ENCODE results near the gene NRBP1. TPM values are rescaled to one million over a fixed set of nuclear protein-coding genes. Genes with fewer than 3 reads are reported as not detected.
A peak's percentile ranks its signal among the peaks of the same experiment; 100 is the strongest.

Gene NRBP1
- 10 to 100 TPM; 66.6 to 89.6 (median 81.5) TPM for total RNA-seq

DNA sequence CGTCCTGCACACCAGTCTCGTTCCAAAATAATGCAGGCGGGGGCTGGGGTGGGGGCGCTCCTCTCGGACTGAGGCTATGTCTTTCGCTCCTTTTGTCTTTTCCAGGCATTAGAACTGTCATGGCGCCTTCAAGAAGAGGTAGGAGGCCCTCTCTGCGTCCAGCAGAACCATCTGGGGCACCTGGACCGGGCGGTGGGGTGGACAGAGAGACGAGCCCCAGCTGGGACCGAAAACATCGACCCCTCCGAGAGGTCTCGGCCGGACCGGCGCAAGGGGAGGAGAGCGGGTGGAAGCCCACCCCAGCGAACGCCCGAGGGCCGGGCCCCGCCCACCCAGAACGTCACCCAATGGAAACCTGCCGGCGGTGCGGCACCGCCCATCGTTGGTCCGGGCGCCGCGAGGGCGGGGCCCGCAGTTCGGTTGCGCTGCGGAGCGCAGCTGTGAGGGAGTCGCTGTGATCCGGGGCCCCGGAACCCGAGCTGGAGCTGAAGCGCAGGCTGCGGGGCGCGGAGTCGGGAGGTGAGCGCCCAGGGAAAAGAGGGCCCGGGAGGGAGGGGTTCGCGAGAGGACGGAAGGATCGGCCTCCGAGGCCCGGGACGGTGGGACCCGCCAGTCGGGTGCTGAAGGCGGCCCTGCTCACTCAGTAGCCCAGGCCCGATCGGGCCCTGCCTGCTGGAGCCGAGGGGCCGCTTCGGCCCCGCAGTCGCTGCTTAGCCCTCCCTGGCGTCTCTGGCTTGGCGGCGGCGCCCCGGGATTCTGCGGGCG is at the start of gene NRBP1:
TSS of gene NRBP1 (plus strand) at position 419 of the 765 bp plus-strand sequence. CDS start 4,643 bp downstream, outside the sequence.
- peak within 1 kb of the TSS; percentile 85 to 100 (median 96) for H3K4me3 ChIP-seq
- H3K36me3 ChIP-seq = peaks cover under 1 to 16% (median 4%) of the 10 kb centered on the region in 3 donors
- 0% methylated on average over 4 to 20 of the region's 75 CpGs for WGBS, 2 donors
- peak in 3 of 4 donors; percentile 74 to 96 (median 92) for TF ChIP-seq POLR2A (IDR thresholded peaks at IDR 0.05)
- TF ChIP-seq, protein P1, sequence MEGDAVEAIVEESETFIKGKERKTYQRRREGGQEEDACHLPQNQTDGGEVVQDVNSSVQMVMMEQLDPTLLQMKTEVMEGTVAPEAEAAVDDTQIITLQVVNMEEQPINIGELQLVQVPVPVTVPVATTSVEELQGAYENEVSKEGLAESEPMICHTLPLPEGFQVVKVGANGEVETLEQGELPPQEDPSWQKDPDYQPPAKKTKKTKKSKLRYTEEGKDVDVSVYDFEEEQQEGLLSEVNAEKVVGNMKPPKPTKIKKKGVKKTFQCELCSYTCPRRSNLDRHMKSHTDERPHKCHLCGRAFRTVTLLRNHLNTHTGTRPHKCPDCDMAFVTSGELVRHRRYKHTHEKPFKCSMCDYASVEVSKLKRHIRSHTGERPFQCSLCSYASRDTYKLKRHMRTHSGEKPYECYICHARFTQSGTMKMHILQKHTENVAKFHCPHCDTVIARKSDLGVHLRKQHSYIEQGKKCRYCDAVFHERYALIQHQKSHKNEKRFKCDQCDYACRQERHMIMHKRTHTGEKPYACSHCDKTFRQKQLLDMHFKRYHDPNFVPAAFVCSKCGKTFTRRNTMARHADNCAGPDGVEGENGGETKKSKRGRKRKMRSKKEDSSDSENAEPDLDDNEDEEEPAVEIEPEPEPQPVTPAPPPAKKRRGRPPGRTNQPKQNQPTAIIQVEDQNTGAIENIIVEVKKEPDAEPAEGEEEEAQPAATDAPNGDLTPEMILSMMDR (IDR thresholded peaks at IDR 0.05) = peak in 1 of 6 experiments; percentile 7
- H3K27ac ChIP-seq = peak within 1 kb of the TSS; percentile 99 to 100 (median 100)
- no peaks in the 10 kb centered on the region for H3K27me3 ChIP-seq
- intact Hi-C loops (cut with DNase I) = no loop called here
- peaks cover 11 to 45% (median 27%) of the 10 kb centered on the region in 3 donors for H3K4me1 ChIP-seq
- DNase-seq = peak; percentile 37
- H3K9me3 ChIP-seq = no peaks in the 10 kb centered on the region

DNA sequence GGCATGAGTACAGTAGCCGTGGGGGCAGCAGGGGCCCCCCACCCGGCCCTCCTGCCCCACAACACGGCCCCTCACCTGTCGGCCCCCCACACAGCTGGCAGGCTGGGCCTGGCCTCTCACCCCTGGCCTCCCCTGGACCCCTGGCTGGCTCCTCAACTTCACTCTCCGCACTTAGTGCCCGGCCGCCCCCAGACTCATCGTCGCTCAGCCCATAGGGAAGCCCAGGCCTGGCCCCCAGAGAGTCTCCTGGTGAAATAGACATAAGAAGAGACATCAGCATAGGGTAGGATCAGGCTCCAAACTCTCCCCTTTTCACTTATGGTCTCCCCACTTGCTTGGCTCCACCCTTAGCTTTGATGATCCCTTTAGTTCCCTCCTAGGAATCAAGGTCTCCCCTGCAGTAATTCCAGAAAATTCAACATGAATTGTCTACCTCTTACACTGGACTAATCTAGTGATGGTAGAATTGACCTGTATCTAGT is 49.6 kb upstream of the NRBP1 start:
- Histone ChIP-seq H3K36me3 (peaks cover 41 to 76% (median 42%) of the 10 kb centered on the region in 3 donors), H3K4me1 (peaks cover 15 to 51% (median 19%) of the 10 kb centered on the region in 3 donors), H3K27me3 (no peaks in the 10 kb centered on the region), H3K27ac (peak overlapping the region in 2 of 4 donors; percentile 86 to 98), H3K4me3 (no peak overlapping the region), H3K9me3 (no peaks in the 10 kb centered on the region)
- intact Hi-C loops (cut with DNase I) = no loop called here
- DNase-seq = no peak
- 80 to 87% methylated on average over 3 of the region's 9 CpGs for WGBS, 2 donors
- peak in 1 of 4 donors; percentile 5 for TF ChIP-seq POLR2A (IDR thresholded peaks at IDR 0.05)
- TF ChIP-seq, protein P1 (IDR thresholded peaks at IDR 0.05) = no peak

DNA sequence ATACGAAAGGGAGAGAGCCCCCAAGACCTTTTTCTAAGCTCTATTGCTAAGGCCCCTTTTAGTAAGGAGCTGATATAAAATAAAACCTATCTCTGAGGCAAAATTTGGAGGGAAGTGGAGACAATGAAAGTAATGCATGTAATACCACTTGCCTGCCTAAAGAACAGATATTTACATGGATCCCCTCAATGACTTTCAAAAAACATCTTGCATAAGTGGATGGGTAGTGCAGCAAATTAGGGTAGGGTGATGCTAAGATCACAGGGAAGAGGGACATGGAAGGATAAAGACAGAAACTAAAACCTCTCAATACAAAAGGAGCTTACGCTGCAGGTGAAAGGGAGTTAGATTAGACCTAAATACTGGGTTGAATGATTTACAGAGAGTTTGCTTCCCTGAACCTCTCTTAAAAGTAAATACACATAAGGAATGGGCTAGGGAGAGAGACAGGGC is 49.0 kb upstream of the NRBP1 start:
- Histone ChIP-seq H3K27ac (peak overlapping the region; percentile 86 to 98 (median 94)), H3K27me3 (no peaks in the 10 kb centered on the region), H3K4me3 (peak overlapping the region; percentile 66 to 91 (median 89)), H3K36me3 (peaks cover 42 to 76% (median 44%) of the 10 kb centered on the region in 3 donors), H3K4me1 (peaks cover 15 to 46% (median 19%) of the 10 kb centered on the region in 3 donors), H3K9me3 (no peaks in the 10 kb centered on the region)
- intact Hi-C loops (cut with DNase I) = no loop called here
- WGBS, 2 donors = 74 to 80% methylated on average over 2 of the region's 2 CpGs
- no peak for DNase-seq
- TF ChIP-seq POLR2A (IDR thresholded peaks at IDR 0.05) = no peak
- TF ChIP-seq, protein P1 (IDR thresholded peaks at IDR 0.05) = no peak

DNA sequence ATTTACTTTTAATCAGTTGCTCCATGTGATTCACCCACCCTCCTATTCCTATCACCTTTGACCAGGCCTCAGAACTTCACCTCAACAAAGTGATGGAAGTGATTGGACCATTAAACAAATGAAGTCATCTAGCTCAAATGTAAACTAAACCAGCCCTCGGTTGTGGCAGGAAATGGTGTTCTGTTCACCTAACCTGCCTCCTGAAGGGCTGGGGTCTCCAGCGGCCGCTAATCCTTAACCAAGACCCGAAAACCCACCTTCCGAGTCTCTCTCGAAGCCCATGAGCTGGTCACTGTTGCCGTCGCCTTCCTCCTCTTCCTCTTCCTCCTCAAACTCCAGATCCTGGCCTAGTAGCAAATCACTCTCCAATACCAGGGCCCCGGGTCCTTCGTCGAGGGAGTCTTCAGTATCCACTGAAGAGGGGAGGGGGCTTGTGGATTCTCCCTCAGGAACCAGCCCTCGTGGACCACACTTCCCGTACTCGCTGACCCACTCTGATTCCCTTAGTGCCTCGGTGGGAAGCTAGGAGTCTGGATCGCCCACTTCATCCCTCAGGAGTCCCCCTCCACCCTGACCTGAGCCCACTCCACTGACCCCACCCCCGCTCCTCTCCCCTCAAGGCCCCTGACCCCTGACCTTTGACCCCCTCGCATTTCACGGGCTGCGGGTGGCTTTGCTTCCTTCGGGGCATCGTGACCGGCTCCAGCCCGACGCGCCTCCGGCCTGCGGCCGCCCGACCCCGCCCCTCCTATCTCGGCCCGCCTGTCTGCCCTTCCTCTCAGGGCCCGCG is 48.4 kb upstream of the NRBP1 start:
- 0 to 1% methylated on average over 13 to 14 of the region's 35 CpGs for WGBS, 2 donors
- H3K27ac ChIP-seq = peak overlapping the region; percentile 86 to 98 (median 94)
- peaks cover 15 to 44% (median 19%) of the 10 kb centered on the region in 3 donors for H3K4me1 ChIP-seq
- no peaks in the 10 kb centered on the region for H3K9me3 ChIP-seq
- DNase-seq = peak; percentile 41
- H3K4me3 ChIP-seq = peak overlapping the region; percentile 66 to 91 (median 89)
- intact Hi-C loops (cut with DNase I) = no loop called here
- no peaks in the 10 kb centered on the region for H3K27me3 ChIP-seq
- TF ChIP-seq, protein P1 (IDR thresholded peaks at IDR 0.05) = no peak
- no peak for TF ChIP-seq POLR2A (IDR thresholded peaks at IDR 0.05)
- H3K36me3 ChIP-seq = peaks cover 42 to 76% (median 44%) of the 10 kb centered on the region in 3 donors

Measured in esophagus squamous epithelium (tissue), 5 donors.